LoVo (cell line): ENCODE results near the gene MEDAG.

Experiments
- DNase-seq: peaks from one replicate; pipeline ENCODE4 v3.0.0-alpha.2; 2016; ENCODE audit warnings: low spot score

MEDAG gene

DNA sequence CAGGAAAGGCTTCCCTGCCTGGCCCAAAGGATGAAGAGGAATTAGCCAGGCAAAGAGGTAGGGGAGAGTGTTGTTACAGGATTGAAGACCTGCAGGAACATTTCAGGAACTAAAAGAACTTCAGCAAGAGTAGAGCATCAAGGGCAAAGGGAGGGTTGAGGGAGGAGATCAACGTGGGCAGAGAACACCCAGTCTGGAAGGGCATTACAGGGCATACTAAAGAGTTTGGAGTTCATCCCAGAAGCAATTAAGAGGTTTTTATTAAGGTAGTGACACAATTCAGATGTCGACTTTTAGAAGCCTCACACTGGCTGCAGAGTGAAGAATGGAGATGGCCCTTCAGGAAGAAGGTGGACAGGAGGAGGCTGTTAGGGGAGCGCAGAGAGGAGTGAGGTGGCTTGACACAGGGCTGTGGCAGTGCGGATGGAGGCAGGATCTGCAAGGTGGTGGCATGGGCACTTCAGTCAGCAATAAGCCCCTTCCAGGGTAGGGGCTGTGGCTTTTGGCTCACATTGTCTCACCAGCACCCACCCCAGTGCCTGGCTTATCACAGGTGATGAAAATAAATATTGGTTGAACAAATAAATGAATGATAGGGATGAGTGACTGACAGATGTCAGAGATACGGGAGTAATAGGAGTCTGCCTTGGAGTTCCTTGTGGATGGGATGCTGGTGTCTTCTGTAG, 51.3 kb downstream of the MEDAG start:
- DNase-seq, result no peak

GRCh38 chr13:30959678-30960077, 53.6 kb downstream of the MEDAG start:
- DNase-seq, result no peak

DNA sequence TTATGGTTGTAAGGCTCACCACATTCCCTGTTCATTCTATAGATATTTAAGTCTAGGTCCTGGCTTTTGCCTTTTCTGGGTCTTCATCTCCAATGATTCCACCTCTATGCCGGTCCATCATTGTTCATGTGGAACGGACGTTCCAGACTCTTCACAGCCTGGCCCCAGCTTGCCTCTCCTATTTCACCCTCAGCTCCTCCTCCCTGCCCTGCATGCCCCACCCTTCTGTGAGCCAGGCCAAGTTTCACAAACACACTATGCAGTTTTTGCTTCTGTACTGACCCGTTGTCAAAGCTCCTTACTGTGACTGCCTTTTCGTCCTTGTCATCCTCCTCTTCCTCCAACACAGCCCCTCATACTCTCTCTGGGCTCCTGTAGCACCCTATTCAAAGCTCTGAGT, 57.7 kb downstream of the MEDAG start:
- no peak for DNase-seq

DNA sequence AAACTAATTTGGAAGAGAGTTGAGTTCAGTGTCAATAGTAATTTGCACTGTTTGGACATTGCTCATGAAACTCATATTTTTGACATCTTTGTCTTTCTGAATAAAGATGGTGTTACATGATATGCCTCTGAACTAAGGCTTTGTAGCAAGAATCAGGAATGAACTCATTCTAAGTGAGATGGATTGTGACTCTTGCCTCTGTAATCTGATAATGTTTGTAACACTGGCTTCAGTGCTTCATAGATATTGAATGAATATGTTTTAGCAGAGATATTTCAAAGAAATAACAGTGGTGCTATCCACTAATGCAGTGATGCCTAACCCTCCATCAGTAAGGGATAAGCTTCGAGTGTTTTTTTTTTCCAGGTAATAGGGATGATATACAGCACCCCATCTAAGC, 59.3 kb downstream of the MEDAG start:
- no peak for DNase-seq

DNA sequence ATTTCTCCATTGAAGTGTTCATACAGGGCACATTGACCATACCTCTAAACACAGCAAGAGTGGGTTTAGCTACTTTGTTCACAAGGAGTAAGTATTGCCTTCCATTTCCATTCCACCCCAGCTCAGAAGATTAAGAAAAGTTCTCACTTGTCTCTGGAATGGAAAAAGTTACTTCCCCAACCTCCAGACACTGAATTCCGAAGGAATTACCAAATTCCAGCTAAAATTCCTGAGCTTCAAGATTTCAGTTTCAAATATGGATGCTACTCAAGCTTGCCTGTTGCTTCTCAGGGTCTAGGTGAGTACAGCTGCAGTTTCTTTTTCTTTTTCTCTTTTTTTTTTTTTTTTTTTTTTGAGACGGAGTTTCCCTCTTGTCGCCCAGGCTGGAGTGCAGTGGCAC, 60.0 kb downstream of the MEDAG start:
- DNase-seq, result no peak

- DNase-seq, result no peak
Observed at GRCh38 chr13:30968846-30969245, 62.8 kb downstream of the MEDAG start.

DNA sequence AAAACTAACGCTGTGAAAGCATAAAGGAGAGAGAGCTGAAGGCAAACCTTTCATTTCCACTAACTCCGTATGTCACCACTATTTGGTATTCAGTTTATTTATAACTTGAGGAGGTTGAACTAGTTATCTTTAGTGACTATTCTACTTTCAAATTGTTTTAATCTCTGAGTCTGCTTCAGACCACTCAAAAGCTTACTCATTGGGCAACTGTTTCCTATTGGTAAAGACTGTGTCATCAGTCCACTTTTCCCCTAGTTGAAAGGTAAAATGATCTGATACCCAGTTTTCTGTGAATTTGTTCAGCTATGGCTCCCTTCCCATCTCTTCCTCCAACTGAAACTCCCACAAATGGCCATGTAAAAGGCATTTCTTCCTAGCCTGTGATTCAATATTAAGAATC, 65.5 kb downstream of the MEDAG start:
- DNase-seq, result no peak

DNA sequence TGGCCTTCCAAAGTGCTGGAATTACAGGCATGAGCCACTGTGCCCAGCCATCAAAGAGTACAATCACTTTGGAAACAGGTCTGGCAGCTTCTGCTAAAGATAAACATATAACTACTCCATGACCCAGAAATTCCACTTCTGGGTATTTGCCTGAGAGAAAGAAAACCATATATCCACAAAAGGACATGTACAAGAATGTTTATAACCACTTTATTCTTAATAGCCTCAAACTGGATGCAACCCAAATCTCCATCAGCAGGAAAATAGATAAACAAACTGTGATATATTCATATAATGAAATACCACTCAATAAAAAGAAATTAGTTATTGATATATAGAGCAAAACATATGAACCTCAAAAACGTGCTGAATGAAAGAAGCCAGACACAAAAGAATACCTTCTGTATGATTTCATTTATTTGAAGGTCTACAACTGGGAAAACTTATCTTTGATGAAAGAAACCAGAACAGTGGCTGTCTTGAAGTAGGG, 66.9 kb downstream of the MEDAG start:
- no peak for DNase-seq

DNA sequence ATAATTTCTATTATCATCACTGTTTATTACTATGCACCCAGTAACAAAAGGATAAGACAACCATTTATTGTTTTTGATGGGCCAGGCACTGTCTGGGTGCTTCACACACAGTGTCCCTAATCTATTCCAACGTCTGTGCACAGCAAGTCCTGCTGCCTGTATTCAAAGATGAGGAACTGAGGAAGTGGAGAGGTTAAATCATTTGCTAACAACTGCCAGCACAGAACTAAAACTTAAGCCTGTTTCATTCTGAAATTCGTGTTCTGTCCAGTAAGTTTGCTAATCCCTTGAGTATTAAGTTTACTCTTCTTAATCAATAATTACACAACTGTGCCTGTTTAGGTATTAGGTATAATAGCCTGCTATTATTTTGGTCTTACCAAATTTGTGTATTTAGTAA, 68.3 kb downstream of the MEDAG start:
- no peak for DNase-seq
